HG02970 (cell line): ENCODE results near the gene HACL1.

Source experiments
- ATAC-seq: cut with Tn5 transposase; IDR thresholded peaks from one replicate; pipeline ENCODE4 v1.9.1; 2021; ENCODE audit warnings: mild to moderate bottlenecking, moderate library complexity, moderate number of reproducible peaks; ENCODE audit not compliant: unreplicated experiment, low FRiP score

HACL1 gene

DNA sequence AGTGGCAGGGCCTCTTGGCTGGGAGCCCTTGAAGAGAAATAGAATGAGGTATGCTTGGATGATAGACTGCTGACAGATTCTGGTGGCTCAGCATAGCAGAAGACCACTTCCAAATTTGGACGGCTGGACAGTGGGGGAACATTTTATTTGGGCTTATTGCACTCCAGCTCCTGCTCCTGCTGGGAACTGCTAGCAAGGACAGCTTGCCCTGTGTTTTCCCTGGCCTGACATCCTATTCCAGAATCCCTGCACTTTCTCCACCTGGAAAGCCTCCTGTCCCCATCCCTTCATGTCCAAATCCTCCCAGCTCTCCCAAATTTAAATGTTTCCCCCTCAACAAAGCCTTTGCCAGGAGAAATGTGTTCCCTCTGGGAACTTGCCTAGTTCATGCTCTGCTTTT lies 70.0 kb downstream of the HACL1 start:
- no peak for ATAC-seq

DNA sequence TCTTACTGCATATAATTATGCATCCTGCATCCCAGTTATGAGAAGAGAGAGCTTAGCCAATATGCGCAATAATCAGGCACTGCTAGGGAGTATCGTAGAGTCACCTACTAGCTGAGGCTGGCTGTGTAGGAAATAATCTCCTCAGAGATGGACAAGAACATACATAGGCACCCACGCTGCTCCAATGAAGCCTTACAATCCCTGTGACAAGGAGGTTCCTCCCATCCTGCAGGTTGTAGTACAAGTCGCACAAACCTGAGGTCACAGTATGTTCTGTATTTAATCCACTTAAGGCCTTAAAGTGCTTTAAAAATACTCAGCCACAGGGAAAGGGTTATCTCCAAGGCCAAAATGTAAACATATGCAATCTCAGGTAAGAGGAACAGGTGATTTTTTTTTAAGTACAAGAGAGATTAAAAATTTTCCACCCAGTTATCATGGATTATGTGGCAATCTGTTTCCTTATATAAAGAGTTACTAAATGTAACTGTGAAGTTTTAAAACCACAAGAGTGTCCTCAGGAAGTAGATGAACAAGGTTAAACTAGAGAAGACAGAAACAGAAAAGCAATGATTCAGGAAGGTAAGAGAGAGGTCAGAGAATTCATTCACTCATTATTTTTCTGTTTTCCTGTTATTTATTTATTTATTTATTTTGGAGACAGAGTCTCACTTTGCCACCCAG lies 72.4 kb downstream of the HACL1 start:
- ATAC-seq: no peak

DNA sequence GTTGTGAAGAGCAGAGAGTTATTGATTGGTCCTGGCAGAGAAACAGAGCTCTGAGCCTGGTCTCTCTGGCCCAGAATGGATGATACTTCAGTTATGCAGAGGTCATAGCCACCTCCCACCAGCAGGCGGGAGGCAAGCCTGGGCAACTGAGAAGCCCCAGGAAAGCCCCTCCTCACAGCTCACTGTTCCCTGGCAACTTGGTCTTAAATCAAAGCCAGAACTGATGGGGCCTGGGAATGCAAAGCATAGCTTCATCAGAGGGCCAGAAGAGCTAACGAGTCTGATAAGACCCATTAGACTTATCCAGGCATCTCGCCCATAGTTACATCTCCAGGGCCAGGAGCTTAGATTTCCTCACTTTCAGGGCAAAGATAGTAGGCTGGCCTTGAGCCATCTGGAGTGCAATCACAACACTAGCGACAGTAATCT lies 74.3 kb downstream of the HACL1 start:
- no peak for ATAC-seq

DNA sequence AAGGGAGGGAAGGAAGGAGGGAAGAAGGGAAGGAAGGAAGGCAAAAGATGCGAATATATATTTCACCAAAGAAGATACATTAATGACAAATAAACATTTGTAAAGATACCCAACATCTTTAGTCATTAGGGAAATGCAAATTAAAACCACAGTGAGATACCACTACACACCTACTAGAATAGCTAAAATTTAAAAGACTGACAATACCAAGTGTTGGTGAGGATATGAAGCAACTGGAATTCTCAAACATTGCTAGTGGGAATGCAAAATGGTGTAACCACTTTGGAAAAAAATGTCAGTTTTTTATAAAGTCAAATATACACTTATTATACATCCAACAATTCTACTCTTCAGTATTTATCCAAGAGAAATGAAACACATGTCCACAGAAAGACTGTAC lies 75.6 kb downstream of the HACL1 start:
- no peak for ATAC-seq

DNA sequence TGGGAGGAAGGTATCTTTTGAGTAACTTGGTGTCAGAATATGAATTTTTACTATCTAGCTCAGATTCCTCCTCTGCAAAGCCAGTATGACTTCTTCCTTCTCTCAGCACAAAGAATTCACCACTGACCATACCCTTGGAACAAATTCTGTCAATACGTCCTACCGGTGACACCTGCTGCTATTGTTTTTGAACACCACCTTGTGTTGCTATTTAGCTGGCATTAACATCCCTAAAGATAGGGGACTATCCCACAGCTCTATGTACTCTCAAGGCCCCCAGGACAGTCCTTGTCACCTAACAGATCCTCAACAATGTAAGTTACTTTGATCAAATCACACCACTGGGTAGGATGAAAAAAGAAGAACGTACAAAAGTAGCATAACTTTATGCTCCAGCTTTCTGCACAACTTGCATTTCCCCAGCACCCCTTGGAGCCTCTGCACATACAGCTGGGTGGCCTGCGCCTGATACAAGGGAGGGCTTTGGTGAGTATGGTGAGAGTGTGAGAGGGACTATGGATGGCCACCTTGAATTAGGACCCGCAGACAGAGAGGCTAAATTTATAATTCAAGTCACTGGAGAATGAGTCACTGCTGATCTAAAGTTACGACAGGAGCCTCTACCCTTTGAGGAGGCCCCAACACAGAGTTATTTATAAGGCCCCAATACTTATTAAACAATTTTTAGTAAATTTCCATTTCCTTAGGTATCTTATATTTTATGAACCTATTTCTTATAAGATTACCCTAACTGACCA lies 77.5 kb downstream of the HACL1 start:
- ATAC-seq: no peak

DNA sequence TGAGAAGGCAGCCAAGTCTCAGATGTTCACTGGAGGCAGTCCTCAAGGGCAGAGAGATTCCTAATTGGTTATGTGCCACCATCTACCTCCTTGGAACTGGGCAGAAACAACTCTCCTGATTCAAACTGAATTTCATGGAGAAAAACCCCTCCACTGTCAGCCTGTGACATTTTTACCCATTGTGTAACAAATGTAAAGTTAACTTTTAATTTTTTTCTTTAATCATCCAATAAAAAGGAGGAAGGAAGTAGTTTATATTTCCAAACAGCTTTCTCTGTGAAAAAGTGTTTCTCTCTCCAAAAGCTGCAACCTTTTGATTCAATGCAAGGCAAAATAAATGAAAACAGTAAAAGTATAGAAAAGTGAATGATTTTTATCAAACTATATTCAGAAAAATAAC lies 79.4 kb downstream of the HACL1 start:
- no peak for ATAC-seq

DNA sequence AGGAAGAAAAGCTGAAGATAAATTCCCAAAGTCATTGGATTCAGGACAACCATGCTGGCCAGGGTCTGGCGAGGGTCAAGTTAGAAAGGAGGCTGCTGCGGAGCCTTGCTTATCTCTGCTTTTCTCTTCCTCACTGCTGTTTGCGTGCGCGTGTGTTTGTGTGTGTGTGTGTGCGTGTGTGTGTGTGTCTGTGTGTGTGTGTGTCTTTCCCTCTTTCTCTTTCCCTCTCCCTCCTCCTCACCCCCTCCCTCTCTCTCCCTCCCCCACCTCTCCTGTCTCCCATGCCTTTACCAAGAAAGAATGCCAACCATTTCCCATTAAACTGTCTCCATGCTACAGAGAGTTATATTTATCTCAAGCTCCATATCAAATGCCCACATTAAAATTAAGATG lies 79.8 kb downstream of the HACL1 start, which contains the start of gene COLQ:
Gene COLQ (minus strand): TSS at position 134 of the 393 bp plus-strand sequence. CDS start 81 bp downstream, at position 53.
- no peak for ATAC-seq

DNA sequence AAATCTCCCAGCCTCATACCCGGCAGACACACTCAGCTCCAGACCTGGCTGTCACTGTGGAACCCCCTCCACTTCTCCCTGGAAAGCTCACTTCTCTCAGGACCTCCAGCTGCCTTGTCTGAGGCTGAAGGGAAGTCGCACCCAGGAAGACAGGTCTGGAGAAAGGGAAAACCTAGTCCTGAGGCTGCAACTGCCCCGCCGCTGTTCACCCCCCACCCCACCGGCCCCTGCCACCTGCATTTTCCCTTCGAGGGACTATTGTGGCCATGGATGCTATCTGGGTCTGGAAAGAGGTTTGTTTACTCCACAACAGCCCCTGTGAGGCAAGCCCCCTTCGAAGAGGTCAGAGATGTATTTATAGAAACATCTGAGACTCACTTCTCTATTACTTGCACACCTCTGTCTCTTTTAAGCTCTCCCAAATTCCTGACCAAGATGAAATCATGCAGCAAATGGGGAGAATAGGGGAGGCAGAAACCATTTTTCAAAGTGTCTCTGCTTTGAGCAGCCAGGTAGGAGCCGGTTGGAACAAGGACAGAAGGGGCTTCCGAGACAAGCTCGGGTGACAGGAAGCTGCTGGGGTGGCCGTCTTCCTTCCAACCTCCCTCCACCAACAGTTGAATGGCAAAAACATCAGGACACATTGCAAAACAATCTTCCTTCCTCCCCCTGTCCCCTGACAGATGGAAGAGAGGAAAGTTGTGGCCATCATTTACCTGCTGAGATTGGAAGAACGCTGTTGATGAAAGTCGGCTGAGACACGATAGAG lies 80.4 kb downstream of the HACL1 start:
- ATAC-seq: no peak

DNA sequence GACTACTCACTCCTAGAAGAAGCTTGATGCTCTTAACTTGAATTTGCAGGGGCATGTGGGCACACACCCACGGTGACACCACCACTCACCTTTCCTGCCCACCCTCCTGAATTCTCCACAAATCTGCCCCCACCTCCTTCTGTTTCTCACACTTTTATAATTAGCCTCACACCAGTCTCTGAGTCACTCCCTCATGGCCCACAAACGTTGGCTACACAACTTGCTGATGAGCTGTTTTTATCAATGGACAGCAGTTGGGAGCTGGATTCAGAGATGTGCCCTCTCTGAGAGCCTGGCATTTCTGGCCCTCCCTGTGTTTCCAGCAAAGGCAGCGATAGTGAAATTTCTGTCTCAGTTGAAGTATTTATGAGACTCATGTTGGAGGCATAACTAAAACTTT lies 81.2 kb downstream of the HACL1 start:
- no peak for ATAC-seq

DNA sequence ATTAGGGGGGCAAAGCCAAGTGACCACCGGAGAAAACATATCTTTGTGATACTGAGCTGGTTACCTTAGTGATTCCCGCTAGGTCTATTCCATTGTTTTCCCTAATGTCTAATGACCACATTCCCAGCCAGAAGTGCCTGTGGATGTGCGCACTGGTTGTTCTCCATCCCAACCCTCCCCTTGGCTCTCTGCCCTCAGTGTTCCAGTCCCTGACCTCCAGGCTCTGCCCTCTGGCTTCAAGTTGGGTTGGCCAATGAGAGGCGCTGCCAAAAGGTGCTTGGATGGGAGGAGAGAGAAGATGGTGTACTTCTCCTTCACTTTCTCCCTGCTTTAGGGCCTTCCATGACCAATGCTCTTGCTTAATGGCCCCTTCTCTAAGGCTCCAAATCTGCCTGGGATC lies 82.3 kb downstream of the HACL1 start:
- no peak for ATAC-seq

DNA sequence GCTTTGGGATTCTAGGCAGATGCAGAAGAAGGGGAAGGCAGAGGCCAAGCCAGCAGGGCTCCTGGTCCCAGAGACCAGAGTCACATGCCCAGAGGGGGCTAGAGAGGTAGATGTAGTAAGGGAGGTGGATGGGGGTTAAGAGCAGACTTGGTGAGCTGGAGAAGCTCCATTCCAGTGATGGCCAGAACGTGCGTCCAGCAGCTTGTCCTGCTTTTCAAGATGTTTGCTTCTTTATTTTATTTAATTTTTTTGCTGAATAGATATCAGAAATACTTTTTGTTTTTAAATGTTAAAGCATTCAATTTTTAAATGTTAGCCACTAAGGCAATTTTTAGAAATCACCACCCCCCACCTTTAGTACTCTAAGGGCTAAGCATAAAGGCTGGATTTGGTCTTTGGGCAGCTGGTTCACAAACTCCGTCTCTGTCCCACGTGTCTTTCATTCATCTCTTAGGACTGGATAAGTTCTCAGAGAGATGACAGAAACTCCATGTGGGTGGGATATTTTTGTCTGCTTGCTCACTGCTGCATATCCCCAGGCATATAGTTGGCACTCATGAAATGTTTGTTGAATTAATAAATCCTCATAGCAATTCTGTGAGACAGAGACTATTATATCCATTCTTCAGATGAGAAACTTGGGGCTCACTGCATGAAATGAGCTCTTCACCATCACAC lies 86.6 kb downstream of the HACL1 start:
- no peak for ATAC-seq

DNA sequence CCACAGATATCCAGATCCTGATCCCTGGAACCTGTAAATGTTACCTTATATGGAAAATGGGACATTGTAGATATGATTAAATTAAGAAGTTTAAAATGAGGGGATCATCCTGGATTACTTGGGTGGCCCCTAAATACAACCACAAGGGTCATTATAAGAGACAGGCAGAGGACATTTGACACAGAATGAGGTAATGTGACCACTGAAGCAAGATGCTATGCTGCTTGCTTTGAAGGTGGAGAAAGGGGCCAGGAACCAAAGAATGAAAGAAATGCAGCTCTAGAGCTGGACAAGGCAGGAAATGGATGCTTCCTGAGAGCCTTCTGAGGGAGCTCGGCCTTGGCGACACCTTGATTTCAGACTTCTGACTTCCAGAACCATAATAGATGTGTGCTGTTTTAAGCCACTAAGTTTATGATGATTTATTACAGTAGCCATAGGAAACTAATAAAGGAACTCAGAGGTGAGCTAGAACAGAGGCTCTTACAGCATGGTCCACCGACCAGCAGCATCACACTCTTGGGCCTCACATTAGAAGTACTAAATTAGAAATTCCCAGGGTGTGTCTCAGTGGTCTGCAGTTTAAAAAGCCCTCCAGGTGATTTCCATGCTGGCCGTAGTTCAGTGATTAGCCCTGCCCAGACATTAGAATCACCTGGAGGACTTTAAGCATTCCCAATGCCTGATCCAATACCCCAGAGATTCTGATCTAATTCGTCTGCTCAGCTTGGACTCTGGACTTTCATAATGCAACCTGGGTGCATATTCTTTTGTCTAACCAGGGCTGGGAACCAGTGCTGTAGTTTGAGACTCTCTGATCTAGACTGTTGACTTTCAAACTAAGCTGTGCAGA lies 87.3 kb downstream of the HACL1 start:
- no peak for ATAC-seq

DNA sequence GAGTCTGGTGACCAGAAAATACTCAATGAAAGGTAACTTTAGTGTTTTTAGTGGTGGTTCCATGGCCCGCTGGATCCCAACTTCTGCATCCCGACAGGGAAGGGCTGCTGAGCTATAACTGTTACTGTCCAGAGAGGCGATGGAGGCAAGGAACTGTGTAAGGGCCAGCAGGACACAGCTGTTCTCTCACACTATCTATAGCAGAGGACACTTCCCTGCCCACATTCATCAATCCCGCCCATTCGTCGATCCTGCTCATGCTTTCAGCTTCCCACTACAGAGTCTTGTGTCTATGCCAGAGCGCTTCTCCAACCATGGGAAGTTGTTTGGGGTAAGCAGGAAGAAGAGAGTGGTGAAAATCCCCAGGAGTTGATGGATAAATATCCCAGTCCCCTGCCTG lies 88.3 kb downstream of the HACL1 start:
- ATAC-seq: no peak

DNA sequence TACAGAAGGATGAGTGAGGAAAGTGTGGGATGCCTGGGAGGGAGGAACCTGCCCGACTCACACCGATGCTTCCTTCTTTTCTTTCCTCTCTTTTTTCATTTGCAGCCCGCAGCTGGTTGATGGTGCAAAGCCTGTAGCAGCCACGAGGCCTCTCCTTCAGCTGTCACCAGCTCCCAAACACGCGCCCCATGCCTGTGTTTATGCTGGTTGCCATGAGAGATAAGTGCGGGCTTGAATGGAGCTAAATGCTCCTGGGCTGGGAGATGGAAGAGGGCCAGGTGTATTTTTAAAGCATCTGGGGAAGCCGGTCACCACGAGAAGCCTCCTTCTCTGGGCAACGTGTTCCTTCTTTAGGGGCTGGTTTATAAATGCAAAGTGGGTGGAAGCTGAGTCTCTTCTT lies 89.2 kb downstream of the HACL1 start:
- no peak for ATAC-seq

DNA sequence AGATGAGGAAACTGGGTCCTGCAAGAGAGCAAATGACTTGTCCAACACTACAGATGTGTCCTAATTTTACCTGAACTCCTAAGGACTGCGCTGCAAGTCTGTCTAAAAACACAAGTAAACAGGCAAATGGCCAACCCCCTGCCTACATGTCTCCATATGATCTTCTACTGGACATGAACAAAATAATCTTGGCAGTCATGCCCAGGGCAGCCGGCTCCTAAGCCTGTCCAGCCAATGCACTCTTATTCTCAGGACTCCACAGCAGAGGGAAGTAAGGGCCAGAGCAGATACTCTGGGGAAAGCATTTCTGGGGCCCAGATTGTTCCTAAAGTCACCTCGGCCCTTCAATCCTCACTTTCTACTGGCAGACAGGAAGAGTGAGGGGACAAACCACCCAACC lies 90.2 kb downstream of the HACL1 start:
- no peak for ATAC-seq
